GM12875 (cell line): ENCODE results near the gene SAMD8.
"Not testable (repeated sequence)": the region's sequence is repeated elsewhere in the genome, so short reads cannot be mapped to it uniquely, and the experiment has no call there.

Source experiments
- H3K4me3 ChIP-seq: one replicate; pipeline ENCODE4 v1.5.1; 2011; ENCODE audit warnings: low read depth, low read length, control low read depth
- CTCF ChIP-seq: IDR thresholded peaks from 2 replicates; pipeline ENCODE4 v1.5.1; 2011; ENCODE audit warnings: low read depth, mild to moderate bottlenecking, control low read depth, inconsistent platforms, low read length, moderate library complexity, borderline replicate concordance; ENCODE audit not compliant: insufficient read depth

Gene SAMD8

GRCh38 chr10:75129537-75129936 is 18.1 kb downstream of the SAMD8 start:
- H3K4me3 ChIP-seq, result no peak overlapping the region
- no peak for TF ChIP-seq CTCF

- H3K4me3 ChIP-seq, result not testable (repeated sequence)
These were observed 22.2 kb downstream of the SAMD8 start for GRCh38 chr10:75133701-75134100.

- TF ChIP-seq CTCF, result no peak
- H3K4me3 ChIP-seq, result no peak overlapping the region
These were observed 24.9 kb downstream of the SAMD8 start for GRCh38 chr10:75136346-75136745.

GRCh38 chr10:75137533-75138438 is 26.3 kb downstream of the SAMD8 start:
- TF ChIP-seq CTCF, result no peak
- H3K4me3 ChIP-seq, result no peak overlapping the region

- no peak overlapping the region for H3K4me3 ChIP-seq
- TF ChIP-seq CTCF, result no peak
These were observed 28.8 kb downstream of the SAMD8 start for GRCh38 chr10:75140246-75140645.

GRCh38 chr10:75143353-75143752 is 31.9 kb downstream of the SAMD8 start:
- no peak overlapping the region for H3K4me3 ChIP-seq
- TF ChIP-seq CTCF, result no peak

- no peak for TF ChIP-seq CTCF
These were observed 34.1 kb downstream of the SAMD8 start for GRCh38 chr10:75145590-75145989.

GRCh38 chr10:75146780-75147179 is 35.3 kb downstream of the SAMD8 start:
- TF ChIP-seq CTCF, result no peak
- no peak overlapping the region for H3K4me3 ChIP-seq

More at GRCh38 chr10:75145590-75145989, 34.1 kb downstream of the SAMD8 start:
- no peak overlapping the region for H3K4me3 ChIP-seq
